ENCODE measurements around the gene CNOT4. TPM values are rescaled to one million over a fixed set of nuclear protein-coding genes. Genes with fewer than 3 reads are reported as not detected.

The CNOT4 gene
- total and polyA plus RNA-seq, 2 of the 4 experiments (the other 2 are of a cell fraction), result 7.0 to 8.1 TPM

DNA sequence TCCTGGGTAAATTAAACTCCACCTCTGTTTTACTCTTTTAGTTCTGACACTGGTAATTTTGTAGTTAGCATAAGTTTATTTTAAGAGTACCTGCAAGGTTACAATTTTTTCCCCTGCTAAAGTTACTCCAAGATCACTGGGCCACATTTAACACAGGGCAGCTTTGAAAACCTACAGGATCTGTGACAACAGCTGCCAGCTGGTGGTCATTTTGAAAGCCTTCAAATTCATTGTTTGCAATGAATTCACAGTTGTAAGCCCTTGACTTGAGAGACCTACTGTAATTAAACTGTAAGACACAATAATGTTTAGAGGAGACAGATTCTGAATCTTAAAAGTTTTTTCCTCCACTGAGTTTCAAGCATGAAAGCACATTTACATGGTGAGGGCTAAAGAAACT, 129.6 kb downstream of the CNOT4 start:
- H2BK120ac ChIP-seq (ENCODE audit: low read depth, low read length), result no peak overlapping the region
- no peak overlapping the region for H4K5ac ChIP-seq (ENCODE audit: low read depth, low read length)
- no peak overlapping the region for H3K23ac ChIP-seq (ENCODE audit: low read depth, low read length)
- H3K27me3 ChIP-seq (ENCODE audit: control insufficient read depth, insufficient read depth, low read length), result no peaks in the 10 kb centered on the region
- H4K20me1 ChIP-seq (ENCODE audit: insufficient read depth, low read length), result no peaks in the 10 kb centered on the region
- H4K91ac ChIP-seq (ENCODE audit: insufficient read depth, low read depth, low read length), result no peak overlapping the region
- H2BK15ac ChIP-seq (ENCODE audit: low read depth, low read length), result no peak overlapping the region
- TF ChIP-seq MXI1 (IDR thresholded peaks at IDR 0.05; ENCODE audit: borderline replicate concordance, low read depth, low read length) (no peak), CHD1 (IDR thresholded peaks at IDR 0.05; ENCODE audit: low read depth, low read length) (no peak)
- TF ChIP-seq, protein P1, sequence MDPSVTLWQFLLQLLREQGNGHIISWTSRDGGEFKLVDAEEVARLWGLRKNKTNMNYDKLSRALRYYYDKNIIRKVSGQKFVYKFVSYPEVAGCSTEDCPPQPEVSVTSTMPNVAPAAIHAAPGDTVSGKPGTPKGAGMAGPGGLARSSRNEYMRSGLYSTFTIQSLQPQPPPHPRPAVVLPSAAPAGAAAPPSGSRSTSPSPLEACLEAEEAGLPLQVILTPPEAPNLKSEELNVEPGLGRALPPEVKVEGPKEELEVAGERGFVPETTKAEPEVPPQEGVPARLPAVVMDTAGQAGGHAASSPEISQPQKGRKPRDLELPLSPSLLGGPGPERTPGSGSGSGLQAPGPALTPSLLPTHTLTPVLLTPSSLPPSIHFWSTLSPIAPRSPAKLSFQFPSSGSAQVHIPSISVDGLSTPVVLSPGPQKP (IDR thresholded peaks at IDR 0.05; ENCODE audit: borderline replicate concordance, low read depth, low read length), result no peak
- peaks cover 3 to 9% of the 10 kb centered on the region in 2 experiments; a peak in 3 of 4 replicates for H3K79me1 ChIP-seq (ENCODE audit: low read depth in 1 of 2, low read length in 2 of 2)
- H2AFZ ChIP-seq (replicated peaks; ENCODE audit: low read length, poor library complexity), result no peak overlapping the region
- no peak overlapping the region for H2AK5ac ChIP-seq (ENCODE audit: low read depth, low read length)
- dilution Hi-C loops (cut with HindIII; ENCODE audit: low sequenced_read_pairs, unreplicated experiment), result no loop called here
- no peak for ATAC-seq (ENCODE audit: low read depth)
- H3K27ac ChIP-seq (ENCODE audit: insufficient read depth, low read length), result no peak overlapping the region
- no peak overlapping the region for H2AK9ac ChIP-seq (replicated peaks; ENCODE audit: low read depth, low read length, poor library complexity)
- peaks cover 2% of the 10 kb centered on the region; the same call in 1 of the 2 replicates for H3K36me3 ChIP-seq (ENCODE audit: control insufficient read depth, insufficient read depth, low read length)
- no peak overlapping the region for H3K56ac ChIP-seq (ENCODE audit: extremely low read depth, insufficient read depth, low read length)
- no peaks in the 10 kb centered on the region for H3K9me3 ChIP-seq (ENCODE audit: control insufficient read depth, insufficient read depth, low read length)
- H3K9me1 ChIP-seq (ENCODE audit: insufficient read depth, low read length), result peaks cover 2% of the 10 kb centered on the region; the same call in 1 of the 2 replicates
- intact Hi-C loops (cut with micrococcal nuclease), result no loop called here
- DNase-seq, result no peak
- H3K4me3 ChIP-seq (ENCODE audit: insufficient read depth, low read depth, low read length), result no peak overlapping the region
- no peak overlapping the region for H2BK20ac ChIP-seq (ENCODE audit: low read depth, low read length)
- CTCF ChIA-PET, result interaction anchor here (0.6 kb wide), 1 partner anchor 1479 kb away, joined by 4 read pairs; no protein-coding TSS in a partner anchor
- no peak overlapping the region for H3K4me2 ChIP-seq (ENCODE audit: low read depth, low read length)
- in situ Hi-C loops (cut with MboI; ENCODE audit: low sequenced_read_pairs), result no loop called here
- POLR2A ChIA-PET (ENCODE audit: unreplicated experiment), result no interaction called here
- no peak overlapping the region for H2BK5ac ChIP-seq (ENCODE audit: low read depth, low read length, poor library complexity, severe bottlenecking)
- H3K18ac ChIP-seq (ENCODE audit: low read depth, low read length), result no peak overlapping the region
- H3K4me1 ChIP-seq (ENCODE audit: control insufficient read depth, insufficient read depth, low read length), result no peaks in the 10 kb centered on the region
- no peak overlapping the region for H3K9ac ChIP-seq (ENCODE audit: low read depth, low read length)
- BruUV-seq (replicated peaks), result no TSS peak
- H4K8ac ChIP-seq (ENCODE audit: low read depth in 2 of 2, low read length in 2 of 2), result no peak overlapping the region
- no peak overlapping the region for H3K4ac ChIP-seq (ENCODE audit: low read depth, low read length)
- no peak overlapping the region for H3K14ac ChIP-seq (replicated peaks; ENCODE audit: low read depth, low read length)

All from IMR-90 (cell line).